Glomerular endothelial cell (primary cell): ENCODE data around the gene PTPRE. TPM values are rescaled to one million over a fixed set of nuclear protein-coding genes. Genes with fewer than 3 reads are reported as not detected.

Experiments used
- DNase-seq: peaks from one replicate; pipeline ENCODE4 v3.0.0-alpha.2; 2011; ENCODE audit warnings: low read depth, low spot score; ENCODE audit errors: extremely low read depth
- total RNA-seq: library from RNA; depleted of rRNA; stranded (reverse); fragments of >200 nt; gene quantifications from 2 replicates; pipeline ENCODE4 v1.2.3, GENCODE V29; 2015

Gene PTPRE
- total RNA-seq, 1 donor from 2014 or later: 90.1 TPM

GRCh38 chr10:128111696-128112095 is 204.8 kb downstream of the PTPRE start:
- DNase-seq: no peak

GRCh38 chr10:128113026-128113425 is 206.1 kb downstream of the PTPRE start:
- no peak for DNase-seq

DNA sequence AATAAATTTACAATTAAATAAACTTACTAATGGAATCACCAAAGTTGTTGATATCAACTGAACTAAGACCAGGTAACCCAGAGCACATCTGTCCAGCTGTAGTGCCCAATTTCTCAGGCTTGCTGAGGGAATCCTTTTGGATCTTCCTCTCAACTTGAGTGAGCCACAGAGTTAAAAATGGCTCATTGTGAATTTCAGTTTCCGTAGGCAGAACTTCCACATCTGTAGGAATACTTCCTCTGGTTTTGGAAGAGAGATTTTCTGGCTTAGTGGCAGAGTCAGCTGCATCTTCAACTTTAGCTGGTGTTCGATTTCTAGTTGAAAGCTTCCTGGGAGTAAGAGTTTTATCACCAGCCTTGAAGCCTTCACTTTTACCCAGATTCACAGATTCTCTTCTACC is 208.0 kb downstream of the PTPRE start:
- DNase-seq: no peak

GRCh38 chr10:128115356-128115755 is 208.5 kb downstream of the PTPRE start:
- DNase-seq: no peak

DNA sequence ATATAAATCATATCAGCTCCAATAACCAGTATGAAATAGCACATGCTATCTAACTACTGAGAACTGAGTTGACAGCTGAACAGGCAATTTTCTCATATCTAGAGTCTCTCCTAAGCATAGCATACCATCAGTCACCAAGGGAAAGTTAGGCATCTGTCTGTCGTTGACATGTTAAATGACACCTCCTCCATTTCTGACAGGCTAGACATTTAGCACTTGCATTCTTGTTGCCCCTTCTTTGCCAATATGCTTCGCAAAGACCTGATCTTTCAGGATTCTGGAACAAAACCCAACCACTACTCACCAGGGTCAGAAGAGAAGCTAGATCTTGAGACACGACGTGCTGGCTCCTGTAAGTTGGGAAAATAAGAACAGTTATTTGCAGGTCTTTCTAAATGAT is 209.3 kb downstream of the PTPRE start:
- DNase-seq: no peak

GRCh38 chr10:128116851-128117615 is 210.1 kb downstream of the PTPRE start:
- DNase-seq: no peak

GRCh38 chr10:128121750-128122412 is 215.0 kb downstream of the PTPRE start:
- DNase-seq: no peak

GRCh38 chr10:128122931-128123330 is 216.0 kb downstream of the PTPRE start:
- no peak for DNase-seq

DNA sequence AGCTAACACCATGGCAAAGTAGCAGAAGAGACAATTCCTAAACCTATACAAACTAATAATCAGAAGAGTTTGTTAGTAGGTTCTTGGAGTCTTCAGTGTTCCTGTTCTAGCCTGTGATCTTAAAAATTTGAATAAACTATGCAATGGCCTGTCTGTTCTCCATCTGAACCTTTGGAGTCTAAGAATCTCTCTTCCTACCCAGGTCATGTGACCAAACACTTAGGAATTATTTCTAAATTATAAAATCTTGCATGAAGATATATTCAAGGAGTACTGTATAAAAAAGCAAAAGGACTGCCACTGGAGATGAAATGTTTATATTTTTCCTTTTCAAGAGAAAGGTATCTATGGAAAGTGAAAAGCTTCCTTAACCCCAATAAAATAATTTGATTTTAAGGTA is 216.9 kb downstream of the PTPRE start:
- no peak for DNase-seq

GRCh38 chr10:128124813-128125403 is 218.0 kb downstream of the PTPRE start:
- DNase-seq: no peak

DNA sequence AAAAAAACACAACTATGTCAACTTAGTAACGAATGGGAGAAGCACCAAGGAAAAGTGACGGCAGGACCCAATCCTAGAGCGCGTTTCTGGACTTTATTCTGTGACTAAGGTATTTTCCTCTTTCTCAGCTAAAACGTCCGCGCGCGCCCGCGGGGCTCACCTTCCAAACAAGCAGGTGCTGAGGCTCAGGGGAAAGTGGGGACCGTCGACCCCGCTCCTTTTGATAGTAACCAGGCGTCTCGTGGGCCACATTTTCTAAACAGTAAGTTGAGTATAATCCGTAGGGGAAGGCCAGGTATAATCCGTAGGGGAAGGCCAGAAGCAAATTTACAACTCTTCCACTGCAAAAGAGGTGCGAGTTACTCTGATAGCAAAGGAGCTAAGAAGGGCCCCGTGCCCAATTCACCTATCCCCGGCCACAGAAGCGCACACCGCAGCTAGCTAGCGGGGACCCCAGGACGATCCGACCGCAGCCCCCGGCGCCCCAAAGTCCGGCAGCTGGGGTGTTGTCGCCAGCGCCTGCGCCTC is 218.6 kb downstream of the PTPRE start:
- DNase-seq: no peak

DNA sequence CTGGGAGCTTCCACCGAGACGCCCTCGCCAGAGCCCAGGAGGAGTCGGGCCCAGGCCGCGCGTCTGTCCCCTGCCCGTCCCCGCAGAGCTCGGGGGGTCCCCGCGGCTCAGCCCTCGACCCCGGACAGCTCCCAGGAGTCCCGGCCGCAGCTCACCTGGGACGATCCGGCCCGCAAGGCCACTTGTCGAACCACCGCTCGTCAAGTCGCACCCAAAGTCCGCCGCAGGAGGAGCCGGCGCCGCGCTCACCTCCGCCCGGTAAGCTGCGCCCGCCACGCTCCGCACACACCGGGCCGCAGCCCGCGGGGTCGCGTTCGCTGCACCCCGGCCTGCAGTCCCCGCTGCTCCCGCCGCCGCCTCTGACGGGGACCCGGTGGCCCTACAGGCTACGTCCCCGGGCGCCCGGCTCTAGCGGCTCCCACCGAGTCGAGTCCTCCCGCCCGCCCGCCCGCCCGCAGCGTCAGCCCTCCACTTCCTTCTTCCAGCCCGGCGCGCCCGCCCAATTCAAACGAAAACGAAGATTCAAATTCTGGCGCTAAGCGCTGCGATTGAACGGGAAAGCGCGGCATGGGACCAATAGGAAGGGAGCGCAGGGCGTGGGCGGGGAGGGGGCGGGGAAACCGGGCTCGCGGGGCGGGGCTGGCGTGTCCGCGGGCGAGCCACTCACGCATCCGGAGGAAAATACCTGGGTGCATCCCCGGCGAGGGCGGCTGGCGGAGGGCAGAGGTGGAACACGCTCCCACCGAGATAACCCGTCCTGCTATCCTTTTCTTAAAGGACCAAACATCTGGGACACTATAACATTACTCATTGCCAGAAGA is 219.3 kb downstream of the PTPRE start, which contains the start of gene MKI67:
MKI67 (minus strand) TSS at position 480 of the 821 bp plus-strand sequence. CDS start 756 bp downstream, outside the sequence.
- peak; percentile 34 for DNase-seq

DNA sequence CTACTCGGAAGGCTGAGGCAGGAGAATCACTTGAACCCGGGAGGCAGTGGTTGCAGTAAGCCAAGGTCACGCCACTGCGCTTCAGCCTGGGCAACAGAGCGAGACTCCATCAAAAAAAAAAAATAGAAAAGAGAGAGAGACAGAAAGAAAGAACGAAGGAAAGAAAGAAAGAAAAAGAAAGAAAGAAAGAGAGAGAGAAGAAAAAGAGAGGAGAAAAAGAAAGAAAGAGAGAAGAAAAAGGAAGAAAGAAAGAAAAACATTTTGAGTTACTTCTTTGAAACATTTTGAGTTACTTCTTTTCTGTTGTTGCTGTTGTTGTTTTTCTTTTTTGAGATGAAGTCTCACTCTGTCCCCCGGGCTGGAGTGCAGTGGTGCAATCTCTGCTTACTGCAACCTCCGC is 221.7 kb downstream of the PTPRE start:
- no peak for DNase-seq

DNA sequence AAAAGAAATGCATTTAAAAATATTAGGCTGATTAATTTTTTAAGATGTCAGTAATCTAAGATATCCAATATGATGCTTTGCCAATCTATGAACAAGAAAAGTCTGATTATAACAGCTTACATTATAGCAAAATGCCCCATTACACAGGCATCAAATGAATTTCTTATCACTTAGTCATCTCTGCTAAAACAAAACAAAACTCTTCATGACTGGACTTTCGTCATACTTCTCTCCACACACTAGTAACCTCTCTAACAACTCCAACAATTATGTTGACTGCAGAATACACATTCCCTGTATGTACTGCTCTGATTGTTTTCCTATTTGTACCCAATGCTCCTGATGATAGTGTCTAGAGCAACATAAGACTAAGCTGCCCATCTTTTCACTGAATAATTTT is 223.1 kb downstream of the PTPRE start:
- no peak for DNase-seq

Other genes with a start within 250 kb of the PTPRE start
- gene FOXI2, start 169.9 kb upstream of the PTPRE start, total RNA-seq: not detected in 2 replicates
- not detected in 2 replicates for gene CLRN3, start 14.2 kb upstream of the PTPRE start, total RNA-seq
- gene MKI67, start 219.3 kb downstream of the PTPRE start, total RNA-seq: 8.9 and 25.0 TPM in 2 replicates